ENCODE measurements around the gene NUB1. TPM values are rescaled to one million over a fixed set of nuclear protein-coding genes. Genes with fewer than 3 reads are reported as not detected.

Gene NUB1
- total RNA-seq, 1 experiment from 2014 or later, result 48.5 TPM

GRCh38 chr7:151384352-151384697, 42.7 kb downstream of the NUB1 start:
- Histone ChIP-seq H3K4me1 (ENCODE audit: insufficient read depth, low read length) (no peaks in the 10 kb centered on the region), H2BK12ac (ENCODE audit: insufficient read length, low read depth, low read length) (no peak overlapping the region), H3K27ac (ENCODE audit: insufficient read length, low read depth, low read length) (no peak overlapping the region), H3K18ac (ENCODE audit: insufficient read length, low read depth, low read length) (no peak overlapping the region), H2BK20ac (ENCODE audit: low read depth, low read length, poor library complexity, severe bottlenecking) (no peak overlapping the region), H3K79me2 (ENCODE audit: insufficient read depth, low read length) (no peaks in the 10 kb centered on the region), H2BK5ac (ENCODE audit: insufficient read length, low read length) (no peak overlapping the region), H4K20me1 (ENCODE audit: control insufficient read depth, insufficient read depth, insufficient read length) (peaks cover 1% of the 10 kb centered on the region), H4K8ac (replicated peaks; ENCODE audit: insufficient read length, low read depth, low read length) (no peak overlapping the region), H3K79me1 (ENCODE audit: insufficient read depth, low read depth, low read length, poor library complexity, severe bottlenecking) (no peaks in the 10 kb centered on the region), H2AK5ac (ENCODE audit: insufficient read length, low read length) (no peak overlapping the region), H4K5ac (ENCODE audit: insufficient read length, low read depth, low read length) (no peak overlapping the region), H3K9me3 (ENCODE audit: control insufficient read depth, low read depth, low read length) (no peaks in the 10 kb centered on the region), H3K4ac (ENCODE audit: low read depth, low read length) (no peak overlapping the region), H3T11ph (ENCODE audit: low read length) (no peak overlapping the region), H3K4me2 (ENCODE audit: insufficient read depth, insufficient read length, low read length) (no peak overlapping the region), H3K56ac (ENCODE audit: insufficient read length, low read depth, low read length) (no peak overlapping the region), H3K27me3 (ENCODE audit: insufficient read depth, low read length) (peaks cover 8% of the 10 kb centered on the region; the same call in 1 of the 2 replicates), H3K23ac (ENCODE audit: insufficient read length, low read depth, low read length) (no peak overlapping the region), H3K14ac (ENCODE audit: insufficient read depth, low read length) (no peak overlapping the region), H2BK120ac (ENCODE audit: low read depth, low read length, poor library complexity, severe bottlenecking) (no peak overlapping the region), H3K23me2 (ENCODE audit: insufficient read length, low read depth, low read length, poor library complexity, severe bottlenecking) (peaks cover 15% of the 10 kb centered on the region), H2AFZ (ENCODE audit: low read length) (no peak overlapping the region), H2BK15ac (ENCODE audit: low read depth, low read length) (no peak overlapping the region), H3K9ac (ENCODE audit: extremely low read depth, insufficient read length, low read length) (no peak overlapping the region), H4K91ac (ENCODE audit: insufficient read length, low read depth, low read length) (no peak overlapping the region)
- Mint-ChIP-seq H3K4me1 (peaks cover 17 to 18% of the 10 kb centered on the region in 2 experiments), H3K27ac (no peak overlapping the region), H3K36me3 (ENCODE audit: insufficient read depth in 1 of 3, low read depth in 3 of 3) (peaks cover 4 to 7% (median 5%) of the 10 kb centered on the region in 3 experiments; a peak in 5 of 7 replicates), H3K27me3 (ENCODE audit: low read depth) (peaks cover 34% of the 10 kb centered on the region), H3K4me3 (no peak overlapping the region), H3K9me3 (no peaks in the 10 kb centered on the region)
- no peak for DNase-seq
- TF ChIP-seq, protein P1, sequence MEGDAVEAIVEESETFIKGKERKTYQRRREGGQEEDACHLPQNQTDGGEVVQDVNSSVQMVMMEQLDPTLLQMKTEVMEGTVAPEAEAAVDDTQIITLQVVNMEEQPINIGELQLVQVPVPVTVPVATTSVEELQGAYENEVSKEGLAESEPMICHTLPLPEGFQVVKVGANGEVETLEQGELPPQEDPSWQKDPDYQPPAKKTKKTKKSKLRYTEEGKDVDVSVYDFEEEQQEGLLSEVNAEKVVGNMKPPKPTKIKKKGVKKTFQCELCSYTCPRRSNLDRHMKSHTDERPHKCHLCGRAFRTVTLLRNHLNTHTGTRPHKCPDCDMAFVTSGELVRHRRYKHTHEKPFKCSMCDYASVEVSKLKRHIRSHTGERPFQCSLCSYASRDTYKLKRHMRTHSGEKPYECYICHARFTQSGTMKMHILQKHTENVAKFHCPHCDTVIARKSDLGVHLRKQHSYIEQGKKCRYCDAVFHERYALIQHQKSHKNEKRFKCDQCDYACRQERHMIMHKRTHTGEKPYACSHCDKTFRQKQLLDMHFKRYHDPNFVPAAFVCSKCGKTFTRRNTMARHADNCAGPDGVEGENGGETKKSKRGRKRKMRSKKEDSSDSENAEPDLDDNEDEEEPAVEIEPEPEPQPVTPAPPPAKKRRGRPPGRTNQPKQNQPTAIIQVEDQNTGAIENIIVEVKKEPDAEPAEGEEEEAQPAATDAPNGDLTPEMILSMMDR (conservative IDR thresholded peaks at IDR 0.05), result no peak
- no CpG with 5 or more reads among the region's 6 CpGs for WGBS (ENCODE audit: extremely low coverage, insufficient read length, low lambda C conversion rate)
